Breast epithelium (tissue), 3 donors: Measurements from ENCODE around the gene EIF2S2.

Experiments
- CTCF ChIP-seq, 3 donors: fragments of 450-650 bp; IDR thresholded peaks; one replicate each; pipeline ENCODE4 v1.5.1; 2016 to 2017; ENCODE audit warnings: antibody characterized with exemption in 3 of 3, mild to moderate bottlenecking in 3 of 3, moderate library complexity in 3 of 3
- POLR2A ChIP-seq: fragments of 450-650 bp; IDR thresholded peaks from one replicate; pipeline ENCODE4 v1.6.1; 2016; ENCODE audit warnings: antibody characterized with exemption, mild to moderate bottlenecking, moderate library complexity

- TF ChIP-seq CTCF (IDR thresholded peaks at IDR 0.05), result no peak
- TF ChIP-seq POLR2A, result no peak
These were observed 21.4 kb downstream of the EIF2S2 start for GRCh38 chr20:34090645-34091044.
